Measurements from ENCODE around the gene BAG2.

BAG2 gene

GRCh38 chr6:57135885-57136284 is 36.2 kb upstream of the BAG2 start:
- Histone ChIP-seq H3K9me3 (no peaks in the 10 kb centered on the region), H3K27ac (no peak overlapping the region), H3K4me1 (ENCODE audit: control insufficient read depth in 1 of 2, insufficient read depth in 1 of 2, low read depth in 1 of 2, low read length in 1 of 2) (no peaks in the 10 kb centered on the region), H3K36me3 (peaks cover 29% of the 10 kb centered on the region), H3K27me3 (no peaks in the 10 kb centered on the region), H3K4me3 (ENCODE audit: low read depth in 1 of 2, low read length in 1 of 2) (no peak overlapping the region)
- no peak for TF ChIP-seq CTCF (IDR thresholded peaks at IDR 0.05)

GRCh38 chr6:57137350-57137749 is 34.8 kb upstream of the BAG2 start:
- Histone ChIP-seq H3K4me3 (ENCODE audit: low read depth in 1 of 2, low read length in 1 of 2) (no peak overlapping the region), H3K9me3 (no peaks in the 10 kb centered on the region), H3K27ac (no peak overlapping the region), H3K4me1 (ENCODE audit: control insufficient read depth in 1 of 2, insufficient read depth in 1 of 2, low read depth in 1 of 2, low read length in 1 of 2) (no peaks in the 10 kb centered on the region), H3K36me3 (peaks cover 36% of the 10 kb centered on the region), H3K27me3 (no peaks in the 10 kb centered on the region)
- no peak for TF ChIP-seq CTCF (IDR thresholded peaks at IDR 0.05)

DNA sequence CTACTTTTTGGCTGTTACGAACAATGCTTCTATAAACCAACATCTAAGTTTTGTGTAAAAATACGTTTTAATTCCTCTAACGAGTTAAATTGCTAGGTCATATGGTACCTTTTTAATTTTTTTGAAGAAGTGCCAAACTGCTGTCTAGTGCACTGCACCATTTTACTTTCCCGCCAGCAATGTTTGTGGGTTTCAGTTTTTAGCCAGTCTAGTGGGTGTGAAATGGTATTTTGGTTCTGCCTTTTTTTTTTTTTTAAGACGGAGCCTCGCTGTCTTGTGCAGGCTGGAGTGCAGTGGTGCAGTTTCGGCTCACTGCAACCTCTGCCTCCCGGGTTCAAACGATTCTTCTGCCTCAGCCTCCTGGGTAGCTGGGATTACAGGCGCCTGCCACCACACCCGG is 34.1 kb upstream of the BAG2 start:
- H3K9me3 ChIP-seq: no peaks in the 10 kb centered on the region
- no peak overlapping the region for H3K4me3 ChIP-seq (ENCODE audit: low read depth in 1 of 2, low read length in 1 of 2)
- H3K27ac ChIP-seq: no peak overlapping the region
- no peaks in the 10 kb centered on the region for H3K27me3 ChIP-seq
- TF ChIP-seq CTCF (IDR thresholded peaks at IDR 0.05): no peak
- peaks cover 41% of the 10 kb centered on the region for H3K36me3 ChIP-seq
- no peaks in the 10 kb centered on the region for H3K4me1 ChIP-seq (ENCODE audit: control insufficient read depth in 1 of 2, insufficient read depth in 1 of 2, low read depth in 1 of 2, low read length in 1 of 2)

GRCh38 chr6:57141451-57142177 is 30.5 kb upstream of the BAG2 start:
- Histone ChIP-seq H3K9me3 (no peaks in the 10 kb centered on the region), H3K4me1 (ENCODE audit: control insufficient read depth in 1 of 2, insufficient read depth in 1 of 2, low read depth in 1 of 2, low read length in 1 of 2) (no peaks in the 10 kb centered on the region), H3K27me3 (no peaks in the 10 kb centered on the region), H3K36me3 (peaks cover 20% of the 10 kb centered on the region), H3K27ac (no peak overlapping the region), H3K4me3 (ENCODE audit: low read depth in 1 of 2, low read length in 1 of 2) (no peak overlapping the region)
- TF ChIP-seq CTCF (IDR thresholded peaks at IDR 0.05): no peak

DNA sequence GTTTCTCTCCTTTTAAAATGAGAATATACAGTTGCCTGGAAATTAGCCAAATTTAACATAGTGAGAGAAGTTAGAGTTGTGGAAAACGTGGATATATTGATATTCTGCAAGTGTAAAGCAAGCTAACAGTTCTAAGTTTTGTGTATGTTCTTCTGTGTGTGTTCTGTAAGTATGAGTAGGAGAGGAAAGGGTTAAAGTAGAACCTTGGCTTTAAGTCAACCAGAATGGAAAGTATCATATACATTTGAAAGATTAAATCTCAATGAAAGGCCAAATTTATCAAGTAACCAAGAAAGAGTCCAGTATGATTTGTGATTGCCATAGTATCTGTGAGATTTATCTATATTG is 30.0 kb upstream of the BAG2 start:
- no peak overlapping the region for H3K27ac ChIP-seq
- H3K27me3 ChIP-seq: no peaks in the 10 kb centered on the region
- no peak overlapping the region for H3K4me3 ChIP-seq (ENCODE audit: low read depth in 1 of 2, low read length in 1 of 2)
- H3K9me3 ChIP-seq: no peaks in the 10 kb centered on the region
- H3K36me3 ChIP-seq: peaks cover 25% of the 10 kb centered on the region
- no peaks in the 10 kb centered on the region for H3K4me1 ChIP-seq (ENCODE audit: control insufficient read depth in 1 of 2, insufficient read depth in 1 of 2, low read depth in 1 of 2, low read length in 1 of 2)
- no peak for TF ChIP-seq CTCF (IDR thresholded peaks at IDR 0.05)

All from neutrophil (primary cell).